Measurements from ENCODE around the gene SPTSSA.
"Not testable (repeated sequence)": the region's sequence is repeated elsewhere in the genome, so short reads cannot be mapped to it uniquely, and the experiment has no call there.

Gene SPTSSA

GRCh38 chr14:34484726-34485125 lies 22.7 kb upstream of the SPTSSA start:
- TF ChIP-seq, protein P1, sequence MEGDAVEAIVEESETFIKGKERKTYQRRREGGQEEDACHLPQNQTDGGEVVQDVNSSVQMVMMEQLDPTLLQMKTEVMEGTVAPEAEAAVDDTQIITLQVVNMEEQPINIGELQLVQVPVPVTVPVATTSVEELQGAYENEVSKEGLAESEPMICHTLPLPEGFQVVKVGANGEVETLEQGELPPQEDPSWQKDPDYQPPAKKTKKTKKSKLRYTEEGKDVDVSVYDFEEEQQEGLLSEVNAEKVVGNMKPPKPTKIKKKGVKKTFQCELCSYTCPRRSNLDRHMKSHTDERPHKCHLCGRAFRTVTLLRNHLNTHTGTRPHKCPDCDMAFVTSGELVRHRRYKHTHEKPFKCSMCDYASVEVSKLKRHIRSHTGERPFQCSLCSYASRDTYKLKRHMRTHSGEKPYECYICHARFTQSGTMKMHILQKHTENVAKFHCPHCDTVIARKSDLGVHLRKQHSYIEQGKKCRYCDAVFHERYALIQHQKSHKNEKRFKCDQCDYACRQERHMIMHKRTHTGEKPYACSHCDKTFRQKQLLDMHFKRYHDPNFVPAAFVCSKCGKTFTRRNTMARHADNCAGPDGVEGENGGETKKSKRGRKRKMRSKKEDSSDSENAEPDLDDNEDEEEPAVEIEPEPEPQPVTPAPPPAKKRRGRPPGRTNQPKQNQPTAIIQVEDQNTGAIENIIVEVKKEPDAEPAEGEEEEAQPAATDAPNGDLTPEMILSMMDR (IDR thresholded peaks at IDR 0.05; ENCODE audit: insufficient read depth, low read depth, low read length, missing control alignments): no peak
- H3K4me3 ChIP-seq (ENCODE audit: low read length): no peak overlapping the region
- DNase-seq (ENCODE audit: low read depth): no peak

DNA sequence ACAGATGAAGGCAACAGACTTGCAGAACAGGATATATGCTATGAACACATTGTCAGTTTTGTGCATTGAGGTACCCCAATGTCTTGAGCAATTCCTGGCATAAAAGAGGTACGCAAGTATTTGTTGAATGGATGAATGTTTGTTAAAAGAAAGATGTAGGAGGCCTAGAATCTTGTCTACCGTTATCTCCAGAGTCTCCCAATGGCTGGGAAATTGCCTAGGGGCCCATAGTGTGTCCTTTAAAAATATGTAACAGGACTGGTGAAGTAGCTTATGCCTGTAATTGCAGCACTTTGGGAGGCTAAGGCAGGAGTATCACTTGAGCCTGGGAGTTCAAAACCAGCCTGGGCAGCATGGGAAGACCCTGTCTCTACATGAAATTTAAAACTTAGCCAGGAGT lies 20.4 kb upstream of the SPTSSA start:
- no peak overlapping the region for H3K4me3 ChIP-seq (ENCODE audit: low read length)
- TF ChIP-seq, protein P1 (IDR thresholded peaks at IDR 0.05; ENCODE audit: insufficient read depth, low read depth, low read length, missing control alignments): no peak
- DNase-seq (ENCODE audit: low read depth): no peak

DNA sequence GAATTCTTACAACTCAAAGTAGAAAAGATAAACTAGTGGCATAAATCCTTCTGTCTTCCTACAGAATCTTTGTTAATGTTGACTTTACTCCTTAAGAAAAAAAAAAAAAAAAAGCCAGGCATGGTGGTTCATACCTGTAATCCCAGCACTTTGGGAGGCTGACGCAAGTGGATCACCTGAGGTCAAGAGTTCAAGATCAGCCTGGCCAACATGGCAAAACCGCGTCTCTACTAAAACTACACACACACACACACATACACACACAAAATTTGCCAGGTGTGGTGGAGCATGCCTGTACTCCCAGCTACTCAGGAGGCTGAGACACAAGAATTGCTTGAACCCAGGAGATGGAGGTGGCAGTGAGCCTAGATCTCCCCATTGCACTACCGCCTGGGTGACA lies 17.7 kb upstream of the SPTSSA start:
- DNase-seq (ENCODE audit: low read depth): no peak
- TF ChIP-seq, protein P1 (IDR thresholded peaks at IDR 0.05; ENCODE audit: insufficient read depth, low read depth, low read length, missing control alignments): no peak

DNA sequence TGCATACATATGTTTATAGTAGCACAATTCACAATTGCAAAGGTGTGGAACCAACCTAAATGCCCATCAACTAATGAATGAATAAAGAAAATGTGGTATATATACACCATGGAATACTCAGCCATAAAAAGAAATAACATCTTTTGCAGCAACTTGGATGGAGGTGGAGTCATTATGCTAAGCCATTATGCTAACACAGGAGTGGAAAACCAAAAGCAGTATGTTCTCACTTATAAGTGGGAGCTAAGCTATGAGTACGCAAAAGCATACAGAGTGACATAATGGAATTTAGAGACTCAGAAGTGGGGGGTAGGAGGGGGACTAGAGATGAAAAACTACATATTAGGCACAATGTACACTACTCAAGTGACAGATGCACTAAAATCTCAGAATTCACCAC lies 16.2 kb upstream of the SPTSSA start:
- TF ChIP-seq, protein P1 (IDR thresholded peaks at IDR 0.05; ENCODE audit: insufficient read depth, low read depth, low read length, missing control alignments): no peak
- H3K4me3 ChIP-seq (ENCODE audit: low read length): no peak overlapping the region

More for the DNA sequence above, 17.7 kb upstream of the SPTSSA start:
- H3K4me3 ChIP-seq (ENCODE audit: low read length): no peak overlapping the region

DNA sequence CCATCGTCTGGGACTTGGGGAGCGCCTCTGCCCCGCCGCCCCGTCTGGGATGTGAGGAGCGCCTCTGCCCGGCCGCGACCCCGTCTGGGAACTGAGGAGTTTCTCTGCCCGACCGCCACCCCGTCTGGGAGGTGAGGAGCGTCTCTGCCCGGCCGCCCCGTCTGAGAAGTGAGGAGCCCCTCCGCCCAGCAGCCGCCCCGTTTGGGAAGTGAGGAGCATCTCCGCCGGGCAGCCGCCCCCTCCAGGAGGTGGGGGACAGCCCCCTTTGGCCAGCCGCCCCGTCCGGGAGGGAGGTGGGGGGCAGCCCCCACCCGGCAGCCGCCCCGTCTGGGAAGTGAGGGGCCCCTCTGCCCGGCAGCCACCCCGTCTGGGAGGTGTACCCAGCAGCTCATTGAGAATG lies 14.0 kb upstream of the SPTSSA start:
- not testable (repeated sequence) for H3K4me3 ChIP-seq (ENCODE audit: low read length)

More for the DNA sequence above, 16.2 kb upstream of the SPTSSA start:
- DNase-seq (ENCODE audit: low read depth): no peak

DNA sequence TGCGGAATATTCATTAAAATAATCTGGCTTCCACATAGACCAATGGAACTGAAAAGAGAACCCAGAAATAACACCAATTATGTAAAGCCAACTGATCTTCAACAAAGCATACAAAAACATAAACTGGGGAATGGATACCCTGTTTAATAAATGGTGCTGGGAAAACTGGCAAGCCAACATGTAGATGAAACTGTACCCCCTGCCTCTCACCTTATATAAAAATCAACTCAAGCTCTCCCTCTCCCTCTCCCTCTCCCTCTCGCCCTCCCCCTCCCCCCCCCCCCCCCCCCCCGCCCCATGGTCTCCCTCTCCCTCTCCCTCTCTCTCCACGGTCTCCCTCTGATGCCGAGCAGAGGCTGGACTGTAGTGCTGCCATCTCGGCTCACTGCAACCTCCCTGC lies 13.1 kb upstream of the SPTSSA start:
- TF ChIP-seq, protein P1 (IDR thresholded peaks at IDR 0.05; ENCODE audit: insufficient read depth, low read depth, low read length, missing control alignments): no peak
- DNase-seq (ENCODE audit: low read depth): no peak
- H3K4me3 ChIP-seq (ENCODE audit: low read length): no peak overlapping the region

More for the DNA sequence above, 14.0 kb upstream of the SPTSSA start:
- DNase-seq (ENCODE audit: low read depth): not testable (repeated sequence)

GRCh38 chr14:34474187-34474679 lies 12.2 kb upstream of the SPTSSA start:
- TF ChIP-seq, protein P1 (IDR thresholded peaks at IDR 0.05; ENCODE audit: insufficient read depth, low read depth, low read length, missing control alignments): no peak
- no peak for DNase-seq (ENCODE audit: low read depth)
- H3K4me3 ChIP-seq (ENCODE audit: low read length): no peak overlapping the region
